GM19035 (cell line): ENCODE data around the gene USP5.
"Not testable (repeated sequence)": the region's sequence is repeated elsewhere in the genome, so short reads cannot be mapped to it uniquely, and the experiment has no call there.

ENCODE experiments used
- ATAC-seq: cut with Tn5 transposase; IDR thresholded peaks from one replicate; pipeline ENCODE4 v1.9.1; 2021; ENCODE audit not compliant: unreplicated experiment

USP5 gene

GRCh38 chr12:6863033-6863432, 11.1 kb downstream of the USP5 start:
- ATAC-seq: no peak

- ATAC-seq: no peak
These were observed 11.8 kb downstream of the USP5 start for GRCh38 chr12:6863586-6864321.

DNA sequence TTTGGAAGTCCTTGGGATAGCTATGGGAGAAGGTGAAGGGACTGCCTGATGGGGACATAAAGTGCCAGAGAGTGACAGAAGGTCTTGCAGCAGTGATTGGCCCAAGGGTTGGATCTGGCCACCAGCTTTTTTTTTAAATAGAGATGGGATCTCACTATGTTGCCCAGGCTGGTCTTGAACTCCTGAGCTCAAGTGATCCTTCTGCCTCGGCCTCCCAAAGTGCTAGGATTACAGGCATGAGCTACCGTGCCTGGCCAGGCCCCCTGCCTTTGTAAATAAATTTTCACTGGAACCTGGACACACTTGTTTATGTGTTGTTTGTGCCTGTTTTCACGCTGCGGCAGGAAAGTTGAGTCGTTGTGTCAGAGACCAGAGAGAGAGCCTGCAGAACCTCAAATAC, 13.4 kb downstream of the USP5 start:
- not testable (repeated sequence) for ATAC-seq

GRCh38 chr12:6866163-6866919, 14.4 kb downstream of the USP5 start:
- ATAC-seq: no peak

DNA sequence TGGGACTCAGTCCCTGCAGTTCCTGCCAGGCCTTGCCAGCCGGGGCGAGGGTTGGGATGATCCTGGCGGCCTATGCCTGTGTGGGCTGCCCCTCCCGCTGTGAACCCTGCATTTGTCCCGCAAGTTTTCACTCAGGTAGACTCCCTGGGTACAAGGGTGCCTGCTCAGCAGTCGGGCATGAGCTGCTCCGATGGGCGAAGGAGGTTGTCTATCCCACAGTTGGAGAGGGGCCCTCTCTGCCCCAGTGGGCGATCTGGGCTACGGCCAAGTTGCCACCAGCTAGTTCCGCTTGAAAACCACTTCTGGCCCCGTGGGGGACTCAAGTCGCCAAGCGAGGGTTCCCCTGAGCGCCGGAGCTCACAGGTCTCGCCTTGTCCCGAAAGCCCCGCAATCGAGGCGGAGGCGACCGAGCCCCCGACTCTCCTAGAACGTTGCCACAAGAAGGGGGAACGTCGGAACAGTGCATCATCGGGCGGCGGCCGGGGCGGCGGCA, 15.0 kb downstream of the USP5 start:
- peak; percentile 7 for ATAC-seq

GRCh38 chr12:6867413-6868210, 15.7 kb downstream of the USP5 start, which contains the start of gene TPI1:
TPI1 (plus strand) TSS chr12:6867531; CDS start chr12:6867567, 36 bp downstream.
- peak; percentile 56 for ATAC-seq

GRCh38 chr12:6868211-6869048, 16.5 kb downstream of the USP5 start:
- ATAC-seq: no peak

- ATAC-seq: no peak
These were observed 17.4 kb downstream of the USP5 start for GRCh38 chr12:6869049-6870021.

DNA sequence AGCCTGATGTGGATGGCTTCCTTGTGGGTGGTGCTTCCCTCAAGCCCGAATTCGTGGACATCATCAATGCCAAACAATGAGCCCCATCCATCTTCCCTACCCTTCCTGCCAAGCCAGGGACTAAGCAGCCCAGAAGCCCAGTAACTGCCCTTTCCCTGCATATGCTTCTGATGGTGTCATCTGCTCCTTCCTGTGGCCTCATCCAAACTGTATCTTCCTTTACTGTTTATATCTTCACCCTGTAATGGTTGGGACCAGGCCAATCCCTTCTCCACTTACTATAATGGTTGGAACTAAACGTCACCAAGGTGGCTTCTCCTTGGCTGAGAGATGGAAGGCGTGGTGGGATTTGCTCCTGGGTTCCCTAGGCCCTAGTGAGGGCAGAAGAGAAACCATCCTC, 18.4 kb downstream of the USP5 start:
- not testable (repeated sequence) for ATAC-seq

DNA sequence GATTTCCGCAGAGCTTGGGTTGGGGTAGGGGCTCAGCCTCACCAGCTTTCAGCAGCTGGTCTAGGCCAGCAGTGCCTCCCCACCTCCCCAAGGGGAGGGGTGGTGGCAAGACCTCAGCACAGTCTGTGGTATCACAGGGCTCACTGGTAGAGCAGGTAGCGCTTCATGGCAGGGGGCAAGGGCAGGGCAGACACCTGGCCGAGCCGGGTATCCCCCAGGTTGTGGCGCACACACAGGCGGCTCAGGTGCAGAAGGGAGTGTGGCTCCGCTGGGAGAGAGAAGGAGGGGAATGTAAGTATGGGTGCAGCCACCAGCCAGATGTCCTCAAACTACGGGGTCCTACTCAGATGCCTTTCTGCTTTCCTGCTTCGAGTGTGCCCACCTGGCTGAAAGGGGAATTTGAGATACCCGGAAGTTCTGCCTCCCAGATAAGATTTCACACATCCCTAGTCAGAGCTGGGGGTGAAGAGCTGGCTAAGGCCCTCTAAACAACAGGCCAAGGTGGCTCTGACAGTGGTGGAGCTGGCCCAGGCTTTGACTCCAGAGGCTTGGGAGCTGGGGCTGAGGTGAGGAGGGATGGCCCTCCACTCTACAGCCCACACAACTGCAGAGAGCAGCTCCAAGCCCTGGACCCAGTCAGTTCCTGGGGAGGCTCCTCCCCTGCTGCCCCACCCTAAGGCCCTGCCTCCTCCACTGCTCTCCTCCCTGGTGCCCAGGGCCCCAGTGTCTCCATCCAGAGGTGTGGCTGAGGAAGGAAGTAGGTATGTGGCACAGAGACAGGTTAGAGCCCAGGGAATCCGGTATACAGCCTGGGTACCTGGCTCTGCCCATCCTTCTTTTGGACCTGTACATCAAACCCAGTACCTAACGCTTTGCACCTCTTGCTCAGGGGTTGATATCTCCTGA, 19.4 kb downstream of the USP5 start:
- no peak for ATAC-seq

- ATAC-seq: peak; percentile 30
These were observed 20.4 kb downstream of the USP5 start for GRCh38 chr12:6872073-6873048.

DNA sequence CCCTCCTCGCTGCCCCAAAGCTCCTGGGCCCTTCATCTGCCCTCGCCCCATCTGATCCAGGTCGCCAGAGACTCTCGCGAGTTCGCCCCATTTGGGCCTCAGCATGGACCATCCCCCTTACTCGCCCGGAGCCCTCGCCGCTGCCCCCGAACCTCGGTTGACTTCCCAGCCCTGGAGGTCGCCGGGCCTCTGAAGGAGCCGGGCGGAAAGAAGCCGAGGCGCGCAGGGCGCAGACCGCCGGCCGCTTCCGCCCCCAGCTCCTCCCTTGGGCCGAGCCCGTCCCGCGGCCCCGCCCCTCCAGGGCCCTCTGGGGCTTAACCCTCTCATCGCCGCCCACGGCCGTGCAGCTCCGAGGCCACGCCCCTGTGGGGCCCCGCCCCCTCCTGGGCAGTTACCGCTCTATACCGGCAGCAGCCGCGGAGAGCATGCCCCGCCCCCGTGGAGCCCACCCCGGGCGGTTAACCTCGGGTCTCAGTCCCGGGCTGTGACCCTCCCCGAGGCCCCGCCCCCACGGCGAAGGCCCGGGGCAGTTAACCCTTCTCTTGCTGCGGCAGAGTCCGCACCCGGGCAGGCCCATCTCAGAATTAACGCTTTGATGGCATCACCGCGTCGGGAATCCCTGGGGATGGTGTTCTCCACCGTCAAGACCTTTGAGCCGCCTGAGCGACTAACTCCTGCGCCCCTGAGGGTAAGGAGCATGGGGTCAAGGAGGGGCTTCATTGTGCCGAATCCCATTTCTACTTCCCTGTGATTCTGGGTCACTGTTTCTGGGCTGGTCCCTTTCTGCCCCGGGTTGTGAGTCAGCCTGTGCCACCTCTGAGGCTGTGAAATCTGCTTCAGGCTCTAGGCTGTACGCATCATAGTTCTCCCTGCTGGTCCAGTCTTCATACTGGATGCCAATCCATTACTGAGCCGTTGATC, 21.4 kb downstream of the USP5 start, which contains the start of gene SPSB2:
Gene SPSB2 (minus strand): TSS at position 210 of the 921 bp plus-strand sequence. CDS start 402 bp downstream, outside the sequence.
- ATAC-seq: peak; percentile 68

- not testable (repeated sequence) for ATAC-seq
These were observed 22.0 kb downstream of the USP5 start for GRCh38 chr12:6874015-6874368.

DNA sequence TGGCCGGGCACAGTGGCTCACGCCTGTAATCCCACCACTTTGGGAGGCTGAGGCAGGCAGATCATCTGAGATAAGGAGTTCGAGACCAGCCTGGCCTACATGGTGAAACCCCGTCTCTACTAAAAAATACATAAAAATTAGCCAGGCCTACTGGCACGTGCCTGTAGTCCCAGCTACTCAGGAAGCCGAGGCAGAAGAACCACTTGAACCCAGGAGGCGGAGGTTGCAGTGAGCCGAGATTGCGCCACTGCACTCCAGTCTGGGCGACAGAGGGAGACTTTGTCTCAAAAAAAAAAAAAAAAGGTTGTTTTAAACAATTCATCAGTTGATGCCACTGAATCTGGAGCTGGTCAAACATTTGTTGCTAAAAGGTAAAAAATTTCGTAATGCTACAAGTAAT, 27.9 kb downstream of the USP5 start:
- ATAC-seq: not testable (repeated sequence)

GRCh38 chr12:6883252-6883651, 31.3 kb downstream of the USP5 start:
- ATAC-seq: no peak

GRCh38 chr12:6883683-6884082, 31.7 kb downstream of the USP5 start:
- no peak for ATAC-seq
